ENCODE measurements around the gene MPST.

Gene MPST

DNA sequence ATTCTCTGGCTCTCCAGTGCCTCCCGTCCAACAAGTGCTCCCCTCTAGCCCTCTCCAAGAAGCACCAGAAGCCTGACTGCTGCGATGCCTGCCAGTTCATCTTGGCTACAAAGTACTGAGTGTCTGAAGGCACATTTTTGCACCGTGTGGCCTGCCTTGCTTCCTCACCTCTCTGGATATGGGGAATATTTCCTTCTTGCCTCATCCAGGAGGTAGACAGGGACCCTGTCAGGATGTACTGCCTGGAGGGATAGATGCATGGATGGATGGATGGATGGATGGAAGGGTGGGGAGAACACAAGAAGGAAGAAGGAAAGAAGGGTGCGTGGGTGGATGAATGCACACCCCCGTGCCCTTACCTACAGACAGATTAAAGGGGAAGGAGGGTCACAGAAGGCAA, 59.6 kb downstream of the MPST start:
- DNase-seq (ENCODE audit: low read depth in 2 of 2), result no peak
